C4-2B (cell line): ENCODE data around the gene DCLK3.

ENCODE experiments used
- ZFX ChIP-seq: fragments of 450-650 bp; IDR thresholded peaks from 2 replicates; pipeline ENCODE4 v1.6.1; 2017
- TF ChIP-seq, protein P1 (sequence below): fragments of 450-650 bp; conservative IDR thresholded peaks from 2 replicates; pipeline ENCODE4 v1.5.1; 2017; ENCODE audit warnings: mild to moderate bottlenecking

DNA sequence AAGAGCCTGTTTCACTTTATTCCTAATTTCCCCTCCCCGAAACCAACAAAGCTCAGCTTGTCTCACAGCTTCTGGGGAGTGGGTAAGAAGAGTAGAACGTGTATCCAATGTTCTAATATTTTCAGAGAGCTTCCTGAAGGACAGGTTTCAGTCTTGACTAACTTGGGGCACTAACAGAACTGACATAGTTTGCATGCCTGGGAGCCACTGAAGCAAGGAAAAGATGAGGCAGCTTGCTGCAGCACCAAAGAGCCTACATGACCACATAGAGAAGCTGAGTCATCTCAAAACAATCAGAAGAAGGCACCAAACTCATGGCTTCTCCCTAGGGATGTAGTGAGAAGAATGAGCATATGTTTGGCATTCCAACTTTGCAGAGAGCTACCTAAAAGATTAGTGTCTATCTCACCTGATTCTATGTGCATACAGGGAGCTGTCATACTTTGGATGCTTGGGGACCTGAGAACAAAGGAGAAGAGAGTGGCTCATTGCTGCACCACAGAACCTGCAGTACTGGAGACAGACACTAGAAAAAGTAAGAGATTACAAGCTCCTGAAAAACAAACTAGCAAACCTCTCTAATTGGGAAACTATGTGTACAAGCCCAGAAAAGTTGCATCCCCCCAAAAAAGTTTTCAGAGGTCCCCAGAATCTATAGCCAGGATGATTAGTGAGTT lies 86.9 kb downstream of the DCLK3 start:
- TF ChIP-seq, protein P1, sequence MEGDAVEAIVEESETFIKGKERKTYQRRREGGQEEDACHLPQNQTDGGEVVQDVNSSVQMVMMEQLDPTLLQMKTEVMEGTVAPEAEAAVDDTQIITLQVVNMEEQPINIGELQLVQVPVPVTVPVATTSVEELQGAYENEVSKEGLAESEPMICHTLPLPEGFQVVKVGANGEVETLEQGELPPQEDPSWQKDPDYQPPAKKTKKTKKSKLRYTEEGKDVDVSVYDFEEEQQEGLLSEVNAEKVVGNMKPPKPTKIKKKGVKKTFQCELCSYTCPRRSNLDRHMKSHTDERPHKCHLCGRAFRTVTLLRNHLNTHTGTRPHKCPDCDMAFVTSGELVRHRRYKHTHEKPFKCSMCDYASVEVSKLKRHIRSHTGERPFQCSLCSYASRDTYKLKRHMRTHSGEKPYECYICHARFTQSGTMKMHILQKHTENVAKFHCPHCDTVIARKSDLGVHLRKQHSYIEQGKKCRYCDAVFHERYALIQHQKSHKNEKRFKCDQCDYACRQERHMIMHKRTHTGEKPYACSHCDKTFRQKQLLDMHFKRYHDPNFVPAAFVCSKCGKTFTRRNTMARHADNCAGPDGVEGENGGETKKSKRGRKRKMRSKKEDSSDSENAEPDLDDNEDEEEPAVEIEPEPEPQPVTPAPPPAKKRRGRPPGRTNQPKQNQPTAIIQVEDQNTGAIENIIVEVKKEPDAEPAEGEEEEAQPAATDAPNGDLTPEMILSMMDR, result no peak
- TF ChIP-seq ZFX, result no peak
